OCI-LY7 (cell line): ENCODE results near the gene KAZN. TPM values are rescaled to one million over a fixed set of nuclear protein-coding genes. Genes with fewer than 3 reads are reported as not detected.

Source experiments
- BruUV-seq: library from RNA; stranded (reverse); fragments of 400-500 nt; replicated peaks from 2 replicates; lab custom pipeline; 2021; lab: Mats Ljungman, UMichigan
- CTCF ChIA-PET: fragments of 300-600 bp; sonication (Branson Sonifier 250); formaldehyde crosslinking; loops from one replicate; lab custom pipeline; 2022; ENCODE audit warnings: antibody characterized with exemption; ENCODE audit not compliant: unreplicated experiment; lab: Charles Lee
- POLR2A ChIA-PET: fragments of 300-600 bp; sonication (Branson Sonifier 250); formaldehyde crosslinking; loops from one replicate; lab custom pipeline; 2022; ENCODE audit warnings: antibody characterized with exemption; lab: Charles Lee
- DNase-seq: peaks from one replicate; pipeline ENCODE4 v3.0.0-alpha.2; 2015; ENCODE audit warnings: low spot score
- H2AFZ ChIP-seq: fragments of 200-600 bp; sonication (generic), shearing (Covaris generic); 2 replicates; pipeline ENCODE4 v1.6.1; 2014; ENCODE audit warnings: mild to moderate bottlenecking, antibody characterized with exemption, low read length, moderate library complexity
- H3K27ac ChIP-seq: fragments of 200-600 bp; sonication (generic); 2 replicates; pipeline ENCODE4 v1.5.1; 2014; ENCODE audit warnings: mixed run types, low read depth, mild to moderate bottlenecking, moderate library complexity, low read length, inconsistent platforms; ENCODE audit not compliant: poor library complexity, severe bottlenecking
- H3K36me3 ChIP-seq: fragments of 200-600 bp; sonication (generic); 2 replicates; pipeline ENCODE4 v1.6.1; 2014; ENCODE audit warnings: mild to moderate bottlenecking, antibody characterized with exemption, low read length, moderate library complexity, mixed read lengths; ENCODE audit not compliant: insufficient read depth
- H3K4me1 ChIP-seq: fragments of 200-600 bp; sonication (generic); 2 replicates; pipeline ENCODE4 v1.5.1; 2014; ENCODE audit warnings: mild to moderate bottlenecking, low read length; ENCODE audit not compliant: insufficient read depth, poor library complexity, severe bottlenecking
- H3K4me2 ChIP-seq: fragments of 200-600 bp; sonication (generic); 2 replicates; pipeline ENCODE4 v1.6.1; 2014; ENCODE audit warnings: mild to moderate bottlenecking, low read length
- H3K4me3 ChIP-seq: fragments of 200-600 bp; sonication (generic); 2 replicates; pipeline ENCODE4 v1.5.1; 2014; ENCODE audit warnings: mild to moderate bottlenecking, low read depth, low read length; ENCODE audit not compliant: poor library complexity, severe bottlenecking
- H3K79me2 ChIP-seq: fragments of 200-600 bp; sonication (generic); 2 replicates; pipeline ENCODE4 v1.6.1; 2016; ENCODE audit warnings: low read depth, mild to moderate bottlenecking, low read length, moderate library complexity, mixed read lengths; ENCODE audit not compliant: insufficient read depth
- H3K9me2 ChIP-seq: fragments of 200-600 bp; sonication (generic); 2 replicates; pipeline ENCODE4 v1.6.1; 2016; ENCODE audit warnings: mild to moderate bottlenecking, low read length, mixed read lengths; ENCODE audit not compliant: insufficient read depth
- H3K9me3 ChIP-seq: fragments of 200-600 bp; sonication (generic); 2 replicates; pipeline ENCODE4 v1.6.1; 2014; ENCODE audit warnings: mild to moderate bottlenecking, mixed run types, low read length, mixed read lengths
- H4K20me1 ChIP-seq: fragments of 200-600 bp; sonication (generic); 2 replicates; pipeline ENCODE4 v1.6.1; 2014; ENCODE audit warnings: mild to moderate bottlenecking, antibody characterized with exemption, low read length, moderate library complexity, mixed read lengths; ENCODE audit not compliant: insufficient read depth
- EZH2phosphoT487 ChIP-seq: fragments of 200-600 bp; sonication (generic); IDR thresholded peaks from 2 replicates; pipeline ENCODE4 v1.6.1; 2018; ENCODE audit warnings: low read depth, borderline replicate concordance, mild to moderate bottlenecking, mixed run types, antibody characterized with exemption, low read length, moderate library complexity, mixed read lengths
- intact Hi-C: fragments of 100-400 bp; cut with micrococcal nuclease; formaldehyde crosslinking; loops from one replicate; pipeline ENCODE4 v1.10.0; 2022; ENCODE audit not compliant: unreplicated experiment
- total RNA-seq, 2 experiments: library from RNA; depleted of rRNA in 1 of 2; stranded (reverse); fragments of >200 nt in 1 of 2; shearing (Covaris generic) in 1 of 2; gene quantifications; 2 replicates each; pipeline ENCODE4 v1.2.3, GENCODE V29; 2014 to 2022
- TF ChIP-seq, protein P1 (sequence below): fragments of 200-600 bp; sonication (generic); conservative IDR thresholded peaks from 2 replicates; pipeline ENCODE4 v1.5.1; 2014; ENCODE audit warnings: mild to moderate bottlenecking, antibody characterized with exemption, low read length, moderate library complexity, mixed read lengths

KAZN gene
- total RNA-seq, 2 experiments from 2014 or later, result 0.40 to 2.4 TPM

DNA sequence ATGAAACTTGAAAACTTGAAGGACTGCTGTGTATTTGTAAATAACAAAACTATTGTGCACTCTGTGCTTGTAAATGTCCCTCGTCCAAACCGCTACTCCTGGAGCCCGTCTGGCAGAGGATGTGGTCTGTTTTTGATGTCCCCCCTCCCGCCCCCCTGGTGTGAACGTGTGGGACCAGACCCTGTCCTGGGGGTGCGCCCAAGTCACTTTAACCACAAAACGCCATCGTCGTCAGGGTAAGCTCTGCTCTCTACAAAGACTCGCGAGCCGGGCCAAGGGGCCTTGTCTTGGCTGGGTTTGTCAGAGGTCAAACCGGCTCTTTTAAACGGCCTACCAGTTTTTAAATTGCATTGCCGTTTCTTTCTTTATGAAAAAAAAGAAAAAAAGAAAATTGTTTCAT is 467.7 kb downstream of the KAZN start:
- no peak for DNase-seq
- Histone ChIP-seq H4K20me1 (no peaks in the 10 kb centered on the region), H2AFZ (no peak overlapping the region), H3K27ac (no peak overlapping the region), H3K9me3 (peaks cover 4% of the 10 kb centered on the region; the same call in 1 of the 2 replicates), H3K36me3 (no peaks in the 10 kb centered on the region), H3K4me1 (no peaks in the 10 kb centered on the region), H3K79me2 (no peaks in the 10 kb centered on the region), H3K4me2 (no peak overlapping the region), H3K4me3 (no peak overlapping the region), H3K9me2 (no peaks in the 10 kb centered on the region)
- ChIA-PET POLR2A (no interaction called here), CTCF (no interaction called here)
- TF ChIP-seq EZH2phosphoT487, result no peak
- TF ChIP-seq, protein P1, sequence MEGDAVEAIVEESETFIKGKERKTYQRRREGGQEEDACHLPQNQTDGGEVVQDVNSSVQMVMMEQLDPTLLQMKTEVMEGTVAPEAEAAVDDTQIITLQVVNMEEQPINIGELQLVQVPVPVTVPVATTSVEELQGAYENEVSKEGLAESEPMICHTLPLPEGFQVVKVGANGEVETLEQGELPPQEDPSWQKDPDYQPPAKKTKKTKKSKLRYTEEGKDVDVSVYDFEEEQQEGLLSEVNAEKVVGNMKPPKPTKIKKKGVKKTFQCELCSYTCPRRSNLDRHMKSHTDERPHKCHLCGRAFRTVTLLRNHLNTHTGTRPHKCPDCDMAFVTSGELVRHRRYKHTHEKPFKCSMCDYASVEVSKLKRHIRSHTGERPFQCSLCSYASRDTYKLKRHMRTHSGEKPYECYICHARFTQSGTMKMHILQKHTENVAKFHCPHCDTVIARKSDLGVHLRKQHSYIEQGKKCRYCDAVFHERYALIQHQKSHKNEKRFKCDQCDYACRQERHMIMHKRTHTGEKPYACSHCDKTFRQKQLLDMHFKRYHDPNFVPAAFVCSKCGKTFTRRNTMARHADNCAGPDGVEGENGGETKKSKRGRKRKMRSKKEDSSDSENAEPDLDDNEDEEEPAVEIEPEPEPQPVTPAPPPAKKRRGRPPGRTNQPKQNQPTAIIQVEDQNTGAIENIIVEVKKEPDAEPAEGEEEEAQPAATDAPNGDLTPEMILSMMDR, result no peak
- BruUV-seq, result no TSS peak
- intact Hi-C loops, result no loop called here

DNA sequence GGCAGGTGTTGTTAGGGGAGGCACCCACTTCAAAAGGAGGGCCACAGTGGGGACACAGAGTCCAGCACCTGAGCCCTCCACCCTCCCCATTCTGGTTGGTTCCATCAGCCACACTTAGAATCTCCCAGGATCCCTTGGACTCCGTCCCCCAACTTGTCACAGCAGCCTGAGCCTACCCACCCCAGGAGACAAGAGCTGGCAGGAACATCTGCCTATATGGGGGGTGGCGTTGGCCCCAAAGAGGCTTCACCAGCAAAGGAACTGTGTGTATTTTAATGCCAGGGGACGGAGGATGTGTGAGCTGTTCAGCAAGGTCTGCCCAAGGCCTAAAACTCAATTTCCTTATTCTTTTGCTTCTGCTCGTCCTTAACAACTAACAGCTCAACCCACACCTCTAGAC is 468.7 kb downstream of the KAZN start:
- ChIA-PET CTCF (no interaction called here), POLR2A (interaction anchor here (0.7 kb wide), 1 partner anchor 639 kb away, joined by 3 read pairs; no protein-coding TSS in a partner anchor)
- H3K36me3 ChIP-seq, result no peaks in the 10 kb centered on the region
- H2AFZ ChIP-seq, result no peak overlapping the region
- H3K4me3 ChIP-seq, result no peak overlapping the region
- no peak overlapping the region for H3K27ac ChIP-seq
- H3K9me3 ChIP-seq, result peaks cover 3% of the 10 kb centered on the region; the same call in 1 of the 2 replicates
- H3K4me1 ChIP-seq, result no peaks in the 10 kb centered on the region
- no TSS peak for BruUV-seq
- DNase-seq, result no peak
- intact Hi-C loops, result no loop called here
- TF ChIP-seq, protein P1, result no peak
- TF ChIP-seq EZH2phosphoT487, result no peak
- H3K4me2 ChIP-seq, result no peak overlapping the region
- no peaks in the 10 kb centered on the region for H3K9me2 ChIP-seq
- H4K20me1 ChIP-seq, result no peaks in the 10 kb centered on the region
- H3K79me2 ChIP-seq, result no peaks in the 10 kb centered on the region

DNA sequence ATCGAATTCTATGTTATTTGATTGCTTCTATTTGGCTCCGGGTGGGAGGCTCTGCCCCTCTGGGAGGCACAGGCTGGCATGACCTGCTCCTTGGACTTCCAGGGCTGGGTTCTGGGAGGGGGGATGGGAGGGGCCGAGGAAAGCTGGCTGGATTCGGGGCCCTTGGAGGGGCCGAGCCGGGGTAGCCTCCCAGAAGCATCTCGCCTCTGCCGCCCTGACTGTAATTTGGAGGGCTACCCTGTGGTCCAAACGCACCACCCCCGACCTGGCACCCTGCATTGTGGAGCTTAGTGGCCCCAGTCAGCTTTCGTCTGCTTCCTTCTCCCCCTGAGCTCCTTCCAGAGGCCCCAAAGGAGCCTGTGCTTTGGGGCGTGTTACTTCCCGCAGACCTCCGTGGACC is 469.7 kb downstream of the KAZN start:
- no peak for TF ChIP-seq EZH2phosphoT487
- TF ChIP-seq, protein P1, result no peak
- Histone ChIP-seq H3K27ac (no peak overlapping the region), H3K4me1 (no peaks in the 10 kb centered on the region), H3K9me3 (no peaks in the 10 kb centered on the region), H3K4me2 (no peak overlapping the region), H2AFZ (no peak overlapping the region), H3K9me2 (no peaks in the 10 kb centered on the region), H3K36me3 (no peaks in the 10 kb centered on the region), H4K20me1 (no peaks in the 10 kb centered on the region), H3K4me3 (no peak overlapping the region), H3K79me2 (no peaks in the 10 kb centered on the region)
- intact Hi-C loops, result no loop called here
- POLR2A ChIA-PET, result interaction anchor here (0.7 kb wide), 1 partner anchor 640 kb away, joined by 3 read pairs; no protein-coding TSS in a partner anchor
- BruUV-seq, result no TSS peak
- CTCF ChIA-PET, result no interaction called here
- no peak for DNase-seq
